GM10266 (cell line): ENCODE data around the gene AADACL4.

Source experiments
- DNase-seq: peaks from one replicate; pipeline ENCODE4 v3.0.0; 2012; ENCODE audit errors: extremely low spot score
- CTCF ChIP-seq: IDR thresholded peaks from 2 replicates; pipeline ENCODE4 v1.5.1; 2012; ENCODE audit warnings: mild to moderate bottlenecking, low read depth; ENCODE audit not compliant: control insufficient read depth, insufficient read depth; ENCODE audit errors: missing control alignments

AADACL4 gene

GRCh38 chr1:12610941-12611340, 32.9 kb upstream of the AADACL4 start:
- DNase-seq, result peak; percentile 4
- no peak for TF ChIP-seq CTCF

- no peak for TF ChIP-seq CTCF
Measured at GRCh38 chr1:12613180-12613579, 30.7 kb upstream of the AADACL4 start.

GRCh38 chr1:12614402-12615158, 29.3 kb upstream of the AADACL4 start:
- peak; percentile 6 for DNase-seq
- TF ChIP-seq CTCF, result no peak

More at GRCh38 chr1:12613180-12613579, 30.7 kb upstream of the AADACL4 start:
- DNase-seq, result peak; percentile 5

- no peak for TF ChIP-seq CTCF
- DNase-seq, result peak; percentile 9
Measured at GRCh38 chr1:12615159-12615864, 28.6 kb upstream of the AADACL4 start.

- peak; percentile 19 for DNase-seq
Measured at GRCh38 chr1:12615865-12616708, 27.8 kb upstream of the AADACL4 start.

GRCh38 chr1:12616709-12617373, 27.0 kb upstream of the AADACL4 start:
- peak; percentile 20 for DNase-seq
- no peak for TF ChIP-seq CTCF

More at GRCh38 chr1:12615865-12616708, 27.8 kb upstream of the AADACL4 start:
- TF ChIP-seq CTCF, result no peak
